ENCODE results near the gene MAL. TPM values are rescaled to one million over a fixed set of nuclear protein-coding genes. Genes with fewer than 3 reads are reported as not detected.

Gene MAL
- polyA plus RNA-seq, 1 donor: 263 TPM

DNA sequence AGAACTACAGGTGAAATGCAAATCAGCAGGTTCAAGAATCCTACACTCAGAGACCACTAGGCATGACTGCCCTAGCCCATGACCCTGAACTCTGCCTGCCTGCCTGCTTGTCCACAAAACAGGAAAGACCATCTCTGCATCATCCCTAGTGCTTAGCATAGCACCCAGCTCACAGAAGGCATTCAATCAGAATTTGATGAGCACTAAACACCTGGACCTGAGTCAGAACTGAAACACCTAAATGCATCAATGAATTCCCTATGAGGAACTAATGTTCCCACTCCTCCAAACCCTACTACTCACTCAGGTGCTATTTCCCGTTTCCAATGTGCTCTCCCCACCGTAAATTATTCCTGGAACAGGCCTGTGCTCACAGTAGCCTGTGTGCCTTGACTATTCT is 74.4 kb downstream of the MAL start:
- DNase-seq: no peak

Other genes with a start within 250 kb of the MAL start
- 0.20 TPM for gene TEKT4, start 154.3 kb upstream of the MAL start, polyA plus RNA-seq (ENCODE audit: insufficient read length)
- gene MRPS5, start 96.1 kb downstream of the MAL start, polyA plus RNA-seq (ENCODE audit: insufficient read length): 85.6 TPM
- 33.3 TPM for gene ZNF514, start 134.1 kb downstream of the MAL start, polyA plus RNA-seq (ENCODE audit: insufficient read length)
- 9.0 TPM for gene ZNF2, start 140.1 kb downstream of the MAL start, polyA plus RNA-seq (ENCODE audit: insufficient read length)
- gene ZNF892, start 181.8 kb downstream of the MAL start, polyA plus RNA-seq (ENCODE audit: insufficient read length): 7.6 TPM
- 39.1 TPM for gene PROM2, start 248.7 kb downstream of the MAL start, polyA plus RNA-seq (ENCODE audit: insufficient read length)